ENCODE data around the gene MTCH1.

The MTCH1 gene

GRCh38 chr6:36975231-36976006 is 10.6 kb downstream of the MTCH1 start:
- in situ Hi-C loops (cut with MboI; ENCODE audit: low pct_unique_long_range_greater_than_20kb, low sequenced_read_pairs): no loop called here
- DNase-seq: no peak

GRCh38 chr6:36973647-36974046 is 12.3 kb downstream of the MTCH1 start:
- no peak for DNase-seq
- in situ Hi-C loops (cut with MboI; ENCODE audit: low pct_unique_long_range_greater_than_20kb, low sequenced_read_pairs): no loop called here

DNA sequence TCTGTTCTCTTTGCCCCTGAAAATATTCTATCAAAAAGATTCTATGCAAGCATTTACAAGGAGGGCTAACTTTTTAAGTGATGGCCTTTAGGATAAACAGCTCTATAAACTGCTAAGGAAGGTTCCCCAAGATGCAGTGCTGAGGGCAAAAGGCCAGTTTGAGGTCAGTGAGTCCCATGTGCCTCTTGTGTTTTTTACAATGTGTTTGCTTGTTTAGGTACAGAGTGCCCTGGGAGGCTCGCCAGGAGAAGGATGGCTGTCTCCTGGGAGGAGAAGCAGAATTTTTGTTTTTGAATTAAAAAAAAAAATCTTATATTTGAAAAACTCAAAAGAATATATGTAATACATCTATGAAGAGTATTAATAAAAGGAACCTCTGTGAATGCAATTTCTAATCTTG is 12.8 kb downstream of the MTCH1 start:
- in situ Hi-C loops (cut with MboI; ENCODE audit: low pct_unique_long_range_greater_than_20kb, low sequenced_read_pairs): no loop called here

DNA sequence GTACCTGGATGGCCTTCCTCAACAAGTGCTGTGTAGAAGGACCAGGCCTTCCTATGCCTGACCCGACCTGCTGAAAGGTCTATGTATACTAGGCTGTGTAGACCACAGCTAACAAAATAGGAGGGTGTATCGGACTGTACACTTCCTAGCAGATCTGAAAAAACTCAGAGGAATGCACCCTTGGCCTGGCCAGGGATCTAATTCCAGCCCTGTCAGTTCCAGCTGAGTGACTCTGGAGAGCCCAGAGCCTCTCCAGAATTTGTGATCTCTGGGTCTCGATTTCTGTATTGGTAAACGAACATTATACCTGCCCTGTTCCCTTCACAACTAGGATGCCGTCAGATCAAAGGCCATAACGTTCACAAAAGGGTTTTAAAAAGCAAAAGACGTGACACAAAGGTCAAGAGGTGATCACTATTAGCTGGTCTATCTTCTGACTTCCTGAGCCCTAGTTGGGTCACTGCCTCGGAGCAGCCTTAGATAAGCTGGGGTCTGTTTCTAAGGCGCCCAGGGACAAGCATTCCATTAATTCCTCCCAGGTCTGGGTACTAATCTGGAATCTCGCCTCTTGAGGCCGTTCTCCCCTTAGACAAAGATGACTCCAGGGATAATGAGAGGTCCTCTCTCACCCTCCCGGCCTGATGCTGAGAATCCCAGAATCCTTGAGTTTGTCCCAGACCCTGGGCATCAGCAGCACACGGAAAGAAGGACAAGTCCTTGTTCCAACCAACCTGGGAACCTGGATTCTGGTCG is 13.9 kb downstream of the MTCH1 start:
- no peak for DNase-seq
- in situ Hi-C loops (cut with MboI; ENCODE audit: low pct_unique_long_range_greater_than_20kb, low sequenced_read_pairs): no loop called here

More for the DNA sequence above, 12.8 kb downstream of the MTCH1 start:
- DNase-seq: no peak

DNA sequence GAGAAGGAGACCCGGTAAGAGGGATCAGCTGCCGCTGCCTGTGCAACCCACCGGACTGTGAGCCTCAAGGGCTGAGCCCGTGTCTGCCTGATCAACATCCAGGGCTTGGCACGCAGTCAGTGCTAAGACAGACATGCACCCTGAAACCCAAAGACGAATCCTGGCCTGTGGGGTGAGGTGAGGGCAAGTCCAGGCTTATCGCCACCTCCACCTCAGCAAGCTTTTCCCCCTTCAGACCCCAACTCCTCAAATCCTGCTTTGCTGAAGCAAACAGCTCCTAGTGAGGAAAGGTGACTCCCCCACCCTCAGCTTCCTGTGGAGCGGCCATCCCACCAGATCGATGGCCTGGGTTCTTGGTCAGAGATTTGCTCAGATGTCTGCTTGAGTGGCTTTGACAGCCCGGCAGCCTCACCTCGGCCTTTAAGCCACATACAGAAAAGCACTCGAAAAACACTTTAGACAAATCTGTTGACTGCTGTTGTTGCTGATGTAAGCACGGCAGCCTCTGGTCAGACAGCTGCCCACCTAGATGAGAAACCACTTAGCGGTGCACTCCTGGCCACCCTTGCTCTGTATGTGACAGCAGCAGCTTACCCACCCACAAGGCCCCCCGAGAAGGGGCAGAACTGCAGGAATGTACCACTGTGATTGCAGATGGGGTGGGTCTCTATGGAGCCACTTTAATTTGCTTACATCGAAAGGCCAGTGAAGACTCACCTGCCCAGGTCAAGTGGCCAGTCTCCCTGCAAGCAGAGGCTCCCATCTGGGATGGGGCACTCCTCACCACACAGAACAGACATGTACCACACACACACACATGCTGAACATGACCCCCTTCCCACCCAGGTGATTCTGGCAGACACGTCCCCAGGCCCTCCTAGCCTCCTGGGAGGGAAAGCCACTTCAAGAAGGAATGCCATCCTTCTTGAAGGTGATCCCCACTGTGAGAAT is 14.8 kb downstream of the MTCH1 start:
- DNase-seq: no peak
- in situ Hi-C loops (cut with MboI; ENCODE audit: low pct_unique_long_range_greater_than_20kb, low sequenced_read_pairs): no loop called here

GRCh38 chr6:36969988-36970891 is 15.8 kb downstream of the MTCH1 start:
- no peak for DNase-seq
- in situ Hi-C loops (cut with MboI; ENCODE audit: low pct_unique_long_range_greater_than_20kb, low sequenced_read_pairs): no loop called here

DNA sequence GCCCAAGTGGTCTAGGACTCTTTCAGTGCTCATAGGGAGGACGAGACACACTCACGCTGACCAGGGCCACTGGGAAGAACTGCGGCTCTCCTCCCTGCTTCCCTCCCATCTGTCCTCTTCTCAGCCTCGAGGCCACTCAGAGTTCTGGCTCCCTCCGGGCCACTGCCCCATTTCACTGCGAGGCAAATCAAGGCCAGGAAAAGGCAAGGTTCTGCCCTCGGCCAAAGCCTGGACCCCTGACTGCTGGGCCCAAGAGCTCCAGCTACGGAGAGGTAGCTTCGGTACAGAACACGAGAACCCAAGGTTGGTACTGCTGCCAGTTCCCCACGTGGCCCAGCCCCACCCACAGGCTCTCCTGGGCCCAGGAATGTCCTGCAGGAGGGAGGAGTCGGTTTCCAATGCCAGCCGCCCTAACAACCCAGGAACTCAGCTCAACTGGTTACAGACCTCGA is 16.7 kb downstream of the MTCH1 start:
- in situ Hi-C loops (cut with MboI; ENCODE audit: low pct_unique_long_range_greater_than_20kb, low sequenced_read_pairs): no loop called here
- DNase-seq: no peak

GRCh38 chr6:36968266-36968977 is 17.6 kb downstream of the MTCH1 start:
- no peak for DNase-seq
- in situ Hi-C loops (cut with MboI; ENCODE audit: low pct_unique_long_range_greater_than_20kb, low sequenced_read_pairs): no loop called here

GRCh38 chr6:36967757-36968156 is 18.2 kb downstream of the MTCH1 start:
- in situ Hi-C loops (cut with MboI; ENCODE audit: low pct_unique_long_range_greater_than_20kb, low sequenced_read_pairs): no loop called here

DNA sequence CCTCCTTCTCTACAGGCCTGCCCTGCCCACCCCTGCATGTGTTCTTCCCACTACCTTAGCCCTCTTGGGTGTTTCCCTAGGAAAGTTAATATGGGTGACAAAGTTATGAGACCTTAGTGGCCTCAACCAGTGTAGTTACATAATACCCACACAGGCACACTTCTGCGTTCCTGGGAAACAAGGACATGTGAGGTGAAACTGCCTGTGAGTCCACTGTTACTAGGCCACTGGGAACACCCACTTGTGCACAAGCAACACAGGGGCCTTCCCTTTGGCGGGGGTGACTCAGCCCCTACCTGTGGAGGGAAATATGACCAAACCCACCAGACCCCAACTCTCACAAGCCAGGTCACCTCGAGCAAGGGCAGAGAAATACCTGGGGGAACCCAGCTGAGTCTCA is 18.7 kb downstream of the MTCH1 start:
- no peak for DNase-seq
- in situ Hi-C loops (cut with MboI; ENCODE audit: low pct_unique_long_range_greater_than_20kb, low sequenced_read_pairs): no loop called here

More at GRCh38 chr6:36967757-36968156, 18.2 kb downstream of the MTCH1 start:
- no peak for DNase-seq

DNA sequence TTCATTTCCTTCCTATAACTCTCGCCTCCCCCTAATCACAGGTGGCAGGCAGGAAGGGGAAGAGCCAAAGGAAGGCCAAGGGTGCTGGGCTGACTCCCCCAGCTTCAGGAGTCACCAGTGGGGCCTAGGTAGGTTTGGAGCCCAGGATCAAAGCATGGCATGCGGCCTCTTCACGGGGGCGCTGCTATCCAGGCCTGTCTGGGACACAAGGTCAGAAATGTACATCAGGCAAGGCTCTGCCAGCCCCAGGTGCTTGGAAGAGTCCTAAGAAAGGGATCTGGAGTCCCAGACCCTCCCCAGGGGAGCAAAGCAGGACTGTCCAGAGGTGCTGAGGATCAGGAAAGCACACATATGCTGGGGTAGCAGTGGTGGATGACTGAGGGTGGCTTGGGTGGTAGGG is 21.1 kb downstream of the MTCH1 start:
- in situ Hi-C loops (cut with MboI; ENCODE audit: low pct_unique_long_range_greater_than_20kb, low sequenced_read_pairs): no loop called here

DNA sequence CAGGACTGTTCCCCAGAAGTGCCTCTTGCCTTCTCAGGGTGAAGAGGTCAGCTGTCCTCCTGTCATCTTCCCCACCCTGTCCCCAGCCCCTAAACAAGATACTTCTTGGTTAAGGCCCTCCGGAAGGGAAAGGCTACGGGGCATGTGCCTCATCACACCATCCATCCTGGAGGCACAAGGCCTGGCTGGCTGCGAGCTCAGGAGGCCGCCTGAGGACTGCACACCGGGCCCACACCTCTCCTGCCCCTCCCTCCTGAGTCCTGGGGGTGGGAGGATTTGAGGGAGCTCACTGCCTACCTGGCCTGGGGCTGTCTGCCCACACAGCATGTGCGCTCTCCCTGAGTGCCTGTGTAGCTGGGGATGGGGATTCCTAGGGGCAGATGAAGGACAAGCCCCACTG is 21.6 kb downstream of the MTCH1 start:
- no peak for DNase-seq
- in situ Hi-C loops (cut with MboI; ENCODE audit: low pct_unique_long_range_greater_than_20kb, low sequenced_read_pairs): no loop called here

More for the DNA sequence above, 21.1 kb downstream of the MTCH1 start:
- DNase-seq: no peak

GRCh38 chr6:36963451-36964290 is 22.3 kb downstream of the MTCH1 start:
- in situ Hi-C loops (cut with MboI; ENCODE audit: low pct_unique_long_range_greater_than_20kb, low sequenced_read_pairs): no loop called here
- DNase-seq: no peak

DNA sequence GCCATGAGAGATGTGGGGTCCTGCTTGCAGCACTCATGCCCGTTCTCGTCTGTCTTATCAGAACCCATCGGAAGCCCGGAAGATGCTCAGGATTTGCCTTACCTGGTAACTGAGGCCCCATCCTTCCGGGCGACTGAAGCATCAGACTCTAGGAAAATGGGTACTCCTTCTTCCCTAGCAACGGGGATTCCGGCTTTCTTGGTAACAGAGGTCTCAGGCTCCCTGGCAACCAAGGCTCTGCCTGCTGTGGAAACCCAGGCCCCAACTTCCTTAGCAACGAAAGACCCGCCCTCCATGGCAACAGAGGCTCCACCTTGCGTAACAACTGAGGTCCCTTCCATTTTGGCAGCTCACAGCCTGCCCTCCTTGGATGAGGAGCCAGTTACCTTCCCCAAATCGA is 23.1 kb downstream of the MTCH1 start:
- in situ Hi-C loops (cut with MboI; ENCODE audit: low pct_unique_long_range_greater_than_20kb, low sequenced_read_pairs): no loop called here

DNA sequence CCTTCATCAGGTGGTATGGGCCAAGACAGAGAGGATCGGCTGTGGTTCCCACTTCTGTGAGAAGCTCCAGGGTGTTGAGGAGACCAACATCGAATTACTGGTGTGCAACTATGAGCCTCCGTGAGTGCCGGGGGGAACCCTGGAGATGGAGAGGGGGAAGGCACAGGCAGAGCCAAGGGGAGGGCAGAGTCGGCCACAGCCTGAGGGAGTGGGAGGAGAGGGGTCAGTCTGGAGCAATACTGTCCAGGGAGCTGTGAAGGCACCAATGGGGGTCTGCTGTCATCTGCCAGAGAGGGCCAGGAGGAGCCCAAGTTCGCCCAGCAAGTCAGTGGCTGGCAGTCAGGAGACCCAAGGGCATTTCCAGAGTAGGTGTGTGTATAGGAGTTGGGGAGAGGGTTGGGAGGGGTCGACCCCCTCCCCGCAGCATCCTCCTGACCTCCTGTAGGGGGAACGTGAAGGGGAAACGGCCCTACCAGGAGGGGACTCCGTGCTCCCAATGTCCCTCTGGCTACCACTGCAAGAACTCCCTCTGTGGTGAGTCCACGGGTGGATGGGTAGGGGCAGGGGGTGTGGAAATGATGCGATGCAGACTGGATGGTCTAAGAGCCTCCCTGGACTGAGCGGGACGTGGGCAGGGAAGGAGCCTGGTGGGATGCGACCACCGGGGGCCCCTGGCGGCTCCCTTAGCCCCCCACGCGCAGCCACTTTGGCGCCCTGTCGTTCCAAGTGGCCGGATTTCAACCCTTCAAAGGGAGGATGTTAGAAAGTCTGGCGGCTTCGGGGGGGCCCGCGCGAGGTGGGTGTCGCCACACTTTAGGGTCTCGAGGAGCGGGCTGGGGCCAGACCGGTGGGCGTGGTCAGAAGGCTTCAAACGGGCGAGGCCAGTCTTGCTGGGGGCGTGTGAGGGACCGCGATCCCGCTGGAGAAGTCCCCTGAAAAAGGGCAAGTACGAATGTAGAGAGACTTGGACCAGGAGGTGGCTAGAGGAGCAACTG is 24.3 kb downstream of the MTCH1 start:
- in situ Hi-C loops (cut with MboI; ENCODE audit: low pct_unique_long_range_greater_than_20kb, low sequenced_read_pairs): no loop called here
- no peak for DNase-seq

More for the DNA sequence above, 23.1 kb downstream of the MTCH1 start:
- DNase-seq: peak; percentile 96

Measured in KBM-7 (cell line).